ENCODE data around the gene REPS2.
"Not testable (repeated sequence)": the region's sequence is repeated elsewhere in the genome, so short reads cannot be mapped to it uniquely, and the experiment has no call there.

Gene REPS2

GRCh38 chrX:16963216-16963615 lies 16.8 kb downstream of the REPS2 start:
- no peak for DNase-seq (ENCODE audit: low read depth in 3 of 3, low spot score in 1 of 3)

DNA sequence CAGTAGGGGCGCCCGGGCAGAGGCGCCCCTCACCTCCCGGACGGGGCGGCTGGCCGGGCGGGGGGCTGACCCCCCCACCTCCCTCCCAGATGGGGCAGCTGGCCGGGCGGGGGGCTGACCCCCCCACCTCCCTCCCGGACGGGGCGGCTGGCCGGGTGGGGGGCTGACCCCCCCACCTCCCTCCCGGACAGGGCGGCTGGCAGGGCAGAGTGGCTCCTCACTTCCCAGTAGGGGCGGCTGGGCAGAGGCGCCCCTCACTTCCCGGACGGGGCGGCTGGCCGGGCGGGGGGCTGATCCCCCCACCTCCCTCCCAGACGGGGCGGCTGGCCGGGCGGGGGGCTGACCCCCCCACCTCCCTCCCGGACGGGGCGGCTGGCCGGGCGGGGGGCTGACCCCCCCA lies 18.5 kb downstream of the REPS2 start:
- not testable (repeated sequence) for DNase-seq (ENCODE audit: low read depth in 3 of 3, low spot score in 1 of 3)

DNA sequence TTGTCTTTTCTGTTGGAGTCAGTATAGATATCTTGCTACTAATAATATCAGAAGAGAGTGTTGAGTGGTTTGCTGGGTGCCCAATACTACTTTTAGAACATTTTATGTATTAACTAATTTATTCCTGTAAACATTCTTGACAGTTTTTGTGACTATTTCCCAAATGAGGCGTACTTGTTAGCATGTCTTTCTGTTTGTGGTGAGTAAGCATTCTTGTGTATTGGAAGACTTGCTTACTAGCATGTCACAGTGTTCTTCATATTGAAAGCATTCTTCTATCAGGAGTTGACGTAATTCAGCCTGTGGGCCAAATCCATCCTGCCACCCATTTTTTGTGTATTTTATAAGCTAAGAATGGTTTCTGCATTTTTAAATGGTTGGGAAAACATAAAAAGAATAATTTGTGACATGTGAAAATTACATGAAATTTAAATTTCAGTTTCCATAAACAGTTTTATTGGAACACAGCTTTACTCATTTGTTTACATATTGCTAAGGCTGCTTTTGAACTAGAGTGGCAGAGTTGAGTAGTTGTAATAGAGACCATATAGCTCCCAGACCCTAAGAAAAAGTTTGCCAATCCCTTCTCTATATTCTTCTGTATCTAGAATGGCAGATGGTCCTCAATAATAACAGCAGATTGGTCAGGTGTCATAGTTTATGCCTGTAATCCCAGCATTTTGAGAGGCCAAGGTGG lies 20.4 kb downstream of the REPS2 start:
- no peak for DNase-seq (ENCODE audit: low read depth in 3 of 3, low spot score in 1 of 3)

- DNase-seq (ENCODE audit: low read depth in 3 of 3, low spot score in 1 of 3), result not testable (repeated sequence)
These were observed 22.3 kb downstream of the REPS2 start for GRCh38 chrX:16968753-16969152.

- no peak for DNase-seq (ENCODE audit: low read depth in 3 of 3, low spot score in 1 of 3)
These were observed 24.5 kb downstream of the REPS2 start for GRCh38 chrX:16970977-16971376.

GRCh38 chrX:16971694-16972093 lies 25.2 kb downstream of the REPS2 start:
- DNase-seq (ENCODE audit: low read depth in 3 of 3, low spot score in 1 of 3), result no peak

GRCh38 chrX:16975233-16975632 lies 28.8 kb downstream of the REPS2 start:
- no peak for DNase-seq (ENCODE audit: low read depth in 3 of 3, low spot score in 1 of 3)

DNA sequence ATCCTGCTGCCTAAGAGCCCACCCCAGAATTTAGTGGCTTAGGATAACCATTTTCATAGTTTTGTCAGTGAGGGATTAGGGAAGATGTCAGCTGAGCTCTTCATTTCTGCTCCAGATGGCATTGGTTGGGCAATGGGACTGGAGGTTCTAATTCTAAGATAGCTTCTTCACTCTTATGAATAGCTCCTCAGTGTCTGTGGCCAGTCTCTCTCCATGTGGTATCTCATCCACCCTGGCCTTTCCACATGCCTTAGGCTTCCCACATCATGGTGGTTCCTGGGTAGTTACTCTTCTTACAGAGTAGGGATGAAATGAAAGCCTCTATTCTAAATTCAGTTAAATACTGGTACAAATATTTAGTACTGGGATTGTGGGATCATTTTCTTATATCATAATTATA lies 31.3 kb downstream of the REPS2 start:
- no peak for DNase-seq (ENCODE audit: low read depth in 3 of 3, low spot score in 1 of 3)

DNA sequence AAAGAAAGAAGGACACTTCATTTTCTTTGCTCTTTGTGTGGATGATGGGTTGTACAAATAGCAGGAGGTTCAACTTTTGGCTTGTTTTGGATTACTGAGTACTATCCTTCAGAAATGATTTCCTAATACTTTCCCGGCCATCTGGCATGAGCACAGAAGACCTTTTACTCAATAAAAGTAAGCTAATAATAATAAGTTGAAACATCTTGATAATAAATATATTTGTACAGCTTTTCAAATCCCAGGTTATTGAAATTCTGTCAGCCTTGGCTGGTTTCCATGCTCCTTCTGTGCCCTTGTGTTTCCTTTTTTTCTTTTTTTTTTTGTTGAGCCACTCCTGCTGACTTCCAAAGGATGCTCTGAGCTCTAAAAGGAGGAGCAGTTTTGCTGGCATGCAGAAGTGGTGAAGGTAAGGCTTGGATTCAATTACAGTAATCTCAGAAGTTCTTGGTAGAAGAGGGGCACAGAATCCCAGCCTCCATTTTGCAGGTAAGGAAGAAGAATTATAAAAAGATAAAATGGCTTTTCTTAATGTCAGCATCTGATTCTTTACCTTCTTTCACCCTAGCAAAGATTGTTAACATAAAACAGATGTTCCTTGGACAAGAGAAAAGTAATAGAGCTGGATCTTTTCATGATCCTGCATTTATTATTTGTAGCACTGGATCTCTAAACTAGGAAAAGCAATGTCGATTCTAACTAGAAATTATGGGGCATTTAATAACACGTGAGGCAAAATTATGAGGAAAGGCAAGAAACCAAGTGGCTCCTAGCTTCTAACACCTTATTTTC lies 31.9 kb downstream of the REPS2 start:
- DNase-seq (ENCODE audit: low read depth in 3 of 3, low spot score in 1 of 3), result no peak

DNA sequence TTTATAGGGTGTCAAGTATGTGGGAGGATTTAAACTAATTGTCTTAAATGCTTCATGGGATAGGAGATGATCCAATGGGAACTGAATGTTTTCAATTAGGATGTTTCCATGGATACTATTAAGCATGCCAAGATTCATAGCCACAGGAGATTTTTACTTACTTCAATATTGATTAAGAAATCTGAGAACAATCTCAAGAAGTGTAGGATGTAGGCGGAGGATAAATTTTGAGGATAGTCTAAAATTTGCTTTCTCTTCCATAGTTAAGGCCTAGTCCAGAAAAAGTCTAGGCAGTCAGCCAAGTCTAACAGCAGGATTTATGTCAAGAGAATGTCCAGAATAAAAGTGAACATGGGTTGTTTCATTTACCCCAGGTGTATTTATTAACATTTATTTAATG lies 32.8 kb downstream of the REPS2 start:
- no peak for DNase-seq (ENCODE audit: low read depth in 3 of 3, low spot score in 1 of 3)

GRCh38 chrX:16981209-16981608 lies 34.8 kb downstream of the REPS2 start:
- no peak for DNase-seq (ENCODE audit: low read depth in 3 of 3, low spot score in 1 of 3)

GRCh38 chrX:16981980-16982379 lies 35.5 kb downstream of the REPS2 start:
- DNase-seq (ENCODE audit: low read depth in 3 of 3, low spot score in 1 of 3), result no peak

- DNase-seq (ENCODE audit: low read depth in 3 of 3, low spot score in 1 of 3), result no peak
These were observed 36.6 kb downstream of the REPS2 start for GRCh38 chrX:16983051-16983450.

DNA sequence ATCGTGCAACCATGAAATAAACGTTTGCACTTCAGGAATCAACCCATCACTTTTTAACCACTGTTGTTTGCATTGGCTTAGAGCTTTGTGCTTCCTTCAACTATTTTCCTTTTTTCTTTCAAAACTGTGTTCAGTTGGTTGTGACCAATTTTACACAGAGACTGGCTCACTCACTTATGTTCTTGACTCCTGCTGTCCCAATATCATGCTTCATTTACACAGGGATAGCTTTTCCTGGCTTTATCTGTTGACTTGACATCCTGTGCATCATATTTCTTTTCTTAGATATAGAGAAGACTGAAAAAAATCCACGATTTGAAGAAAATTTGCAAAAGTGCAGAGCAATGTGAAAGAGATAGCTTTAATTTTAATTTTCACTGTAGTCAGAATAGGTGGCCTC lies 38.8 kb downstream of the REPS2 start:
- no peak for DNase-seq (ENCODE audit: low read depth in 3 of 3, low spot score in 1 of 3)

- no peak for DNase-seq (ENCODE audit: low read depth in 3 of 3, low spot score in 1 of 3)
These were observed 39.7 kb downstream of the REPS2 start for GRCh38 chrX:16986169-16986568.

- DNase-seq (ENCODE audit: low read depth in 3 of 3, low spot score in 1 of 3), result no peak
These were observed 43.3 kb downstream of the REPS2 start for GRCh38 chrX:16989750-16990149.

DNA sequence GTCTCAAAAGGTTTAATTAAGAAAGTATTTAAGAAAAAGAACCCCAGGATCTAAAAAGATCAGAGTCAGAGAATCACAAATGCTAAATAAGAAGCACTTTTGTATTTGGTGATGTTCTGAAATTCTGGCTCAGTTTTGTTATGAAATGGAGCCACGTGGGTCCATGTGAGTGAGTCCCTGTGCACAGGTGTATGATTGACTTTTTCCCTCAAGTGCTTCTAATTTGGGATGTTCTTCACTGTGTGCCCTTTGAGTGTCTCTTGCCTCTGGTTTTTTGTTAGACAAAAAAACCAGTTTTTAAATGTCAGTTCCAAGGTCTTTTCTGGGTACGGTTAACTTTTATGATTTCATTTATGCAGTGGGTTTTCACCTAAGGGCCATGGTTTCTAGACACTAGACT lies 44.4 kb downstream of the REPS2 start:
- DNase-seq (ENCODE audit: low read depth in 3 of 3, low spot score in 1 of 3), result no peak

DNA sequence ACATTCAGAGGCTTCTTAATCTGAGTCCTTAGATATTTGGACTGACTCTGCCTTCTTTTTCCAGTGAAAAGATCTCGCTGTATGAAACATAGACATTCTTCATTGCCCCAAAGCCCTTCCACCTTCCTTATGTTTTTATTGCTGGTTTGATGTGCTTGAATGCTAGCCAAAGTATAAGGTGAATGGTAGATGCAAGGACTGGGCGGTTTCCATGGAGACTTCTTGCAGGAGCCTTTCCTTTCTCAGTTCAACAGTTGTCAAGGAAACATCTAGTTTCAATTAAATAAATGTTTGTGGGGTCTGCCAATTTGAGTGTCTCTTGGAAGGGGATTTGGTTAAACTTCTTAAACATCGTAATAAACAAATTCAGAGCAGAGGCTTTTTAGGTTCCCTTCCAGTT lies 46.0 kb downstream of the REPS2 start:
- no peak for DNase-seq (ENCODE audit: low read depth in 3 of 3, low spot score in 1 of 3)

- DNase-seq (ENCODE audit: low read depth in 3 of 3, low spot score in 1 of 3), result no peak
These were observed 46.5 kb downstream of the REPS2 start for GRCh38 chrX:16992951-16993350.

GRCh38 chrX:16993791-16994318 lies 47.4 kb downstream of the REPS2 start:
- no peak for DNase-seq (ENCODE audit: low read depth in 3 of 3, low spot score in 1 of 3)

- DNase-seq (ENCODE audit: low read depth in 3 of 3, low spot score in 1 of 3), result no peak
These were observed 48.3 kb downstream of the REPS2 start for GRCh38 chrX:16994736-16995135.

DNA sequence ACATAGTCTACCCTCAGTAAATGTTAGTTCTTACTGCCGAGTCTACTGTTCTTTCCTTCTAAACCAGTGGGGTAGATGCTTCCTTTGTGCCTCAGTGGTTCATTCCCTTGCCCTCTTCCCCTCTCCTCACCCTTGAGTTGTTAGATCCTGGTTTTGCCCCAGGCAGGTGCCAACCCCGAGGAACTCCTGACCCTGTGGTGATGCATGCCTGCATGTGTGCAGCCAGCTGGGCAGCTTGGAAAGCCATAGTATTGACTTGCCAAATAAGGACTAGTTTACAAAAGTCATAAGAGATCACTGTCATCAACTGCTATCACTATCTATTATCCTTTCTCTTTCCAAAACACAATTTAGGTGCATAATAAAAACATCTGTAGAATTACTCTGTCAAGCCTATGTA lies 50.9 kb downstream of the REPS2 start:
- DNase-seq (ENCODE audit: low read depth in 3 of 3, low spot score in 1 of 3), result no peak

DNA sequence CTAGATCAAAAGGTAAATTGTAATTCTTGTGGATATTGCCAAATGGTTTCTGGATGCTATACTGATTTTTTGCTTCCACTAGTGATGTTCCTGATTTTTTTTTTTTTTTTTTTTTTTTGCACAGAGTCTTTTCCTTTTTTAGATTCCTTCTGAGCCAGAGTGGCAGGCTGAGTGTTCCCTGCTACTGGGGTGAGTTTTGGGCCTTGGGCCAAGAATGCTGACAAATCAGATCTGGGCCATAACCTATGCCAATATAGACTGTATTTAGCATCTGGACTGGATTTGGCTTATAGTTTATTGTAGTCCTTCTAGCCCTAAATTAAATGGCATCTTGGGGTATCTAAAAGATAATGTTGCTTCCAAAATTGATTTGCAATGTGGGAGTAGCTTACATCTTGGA lies 52.8 kb downstream of the REPS2 start:
- DNase-seq (ENCODE audit: low read depth in 3 of 3, low spot score in 1 of 3), result no peak

Measured in stimulated activated CD4-positive, alpha-beta T cell treated with anti-CD3 and anti-CD28 coated beads, TNF-alpha, amount 100 ng/mL, for 1 hour (primary cell).